GM19463 (cell line): ENCODE results near the gene KRT13.

Experiments used
- ATAC-seq: cut with Tn5 transposase; IDR thresholded peaks from one replicate; pipeline ENCODE4 v1.9.1; 2021; ENCODE audit warnings: mild to moderate bottlenecking, moderate library complexity; ENCODE audit not compliant: unreplicated experiment

KRT13 gene

DNA sequence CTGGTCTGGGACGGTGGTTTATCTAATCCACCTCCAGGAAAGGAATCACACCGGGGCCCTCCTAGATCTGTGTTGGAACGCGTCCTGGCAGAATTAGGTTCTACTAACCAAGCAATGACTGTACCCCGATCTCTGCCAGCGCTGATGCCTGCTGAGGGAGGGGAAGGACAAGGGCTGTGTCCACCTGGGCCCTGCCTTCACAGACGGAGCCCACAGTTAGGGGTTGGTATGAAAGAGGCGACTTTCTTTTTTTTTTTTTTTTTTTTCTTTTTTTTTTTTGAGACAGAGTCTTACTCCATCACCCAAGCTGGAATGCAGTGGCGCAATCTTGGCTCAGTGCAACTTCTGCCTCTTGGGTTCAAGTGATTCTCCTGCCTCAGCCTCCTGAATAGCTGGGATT is 32.6 kb upstream of the KRT13 start:
- ATAC-seq: no peak

DNA sequence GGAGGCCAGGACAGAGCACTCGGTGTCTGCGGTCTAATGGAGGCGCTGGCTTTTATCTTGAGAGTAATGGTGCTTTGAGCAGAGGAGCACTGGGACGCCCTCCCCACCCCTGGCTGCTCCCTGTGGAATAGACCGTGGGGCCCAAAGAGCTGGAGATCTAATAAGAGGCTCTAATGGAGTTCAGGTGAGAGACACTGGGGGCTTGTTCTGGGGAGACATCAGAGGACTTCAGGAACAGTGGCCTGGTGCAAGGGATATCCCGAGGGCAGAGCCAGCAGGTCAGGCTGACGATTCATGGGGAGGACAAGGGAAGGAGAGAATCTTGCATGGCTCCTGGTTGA is 32.2 kb upstream of the KRT13 start:
- ATAC-seq: no peak

DNA sequence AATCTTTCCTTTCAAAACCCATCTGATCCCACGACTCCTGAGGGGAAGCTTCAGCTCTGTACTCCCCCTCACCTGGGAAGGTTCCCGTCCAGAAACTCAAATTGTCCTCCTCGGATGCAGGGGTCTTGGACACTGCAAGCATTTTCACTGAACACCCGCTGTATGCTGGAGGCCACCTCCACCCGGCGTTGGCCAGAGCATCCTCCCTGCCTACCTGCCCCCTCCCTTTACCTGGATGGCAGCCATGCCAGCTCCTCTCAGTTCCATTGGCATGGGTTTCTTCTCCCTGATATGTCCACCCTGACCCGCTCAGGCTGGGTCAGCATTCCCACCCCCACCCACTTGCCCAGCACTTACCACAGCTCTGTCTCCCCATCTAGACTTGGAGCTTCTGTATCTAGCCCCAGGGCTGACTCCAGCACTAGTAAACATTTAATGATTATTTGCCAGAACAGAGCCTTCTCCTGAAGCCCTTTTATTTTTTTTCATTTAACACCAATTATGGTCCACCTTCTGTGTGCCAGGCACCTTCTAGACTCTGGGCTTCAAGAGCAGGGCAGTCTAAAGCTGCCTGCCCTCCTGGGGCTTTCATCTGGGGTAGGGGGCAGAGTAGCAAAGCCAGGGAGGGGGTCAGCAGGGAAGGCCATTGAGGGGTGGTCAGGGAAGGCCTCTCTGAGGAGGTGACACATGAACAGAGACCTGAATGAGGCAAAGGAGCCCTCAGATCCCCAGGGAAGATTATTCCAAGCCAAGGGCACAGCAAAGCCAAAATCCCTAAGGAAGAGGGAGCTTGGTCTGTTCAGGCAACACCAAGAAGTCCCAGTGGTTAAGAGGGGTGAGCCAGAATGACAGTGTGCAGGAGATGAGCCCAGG is 31.6 kb upstream of the KRT13 start:
- ATAC-seq: no peak

DNA sequence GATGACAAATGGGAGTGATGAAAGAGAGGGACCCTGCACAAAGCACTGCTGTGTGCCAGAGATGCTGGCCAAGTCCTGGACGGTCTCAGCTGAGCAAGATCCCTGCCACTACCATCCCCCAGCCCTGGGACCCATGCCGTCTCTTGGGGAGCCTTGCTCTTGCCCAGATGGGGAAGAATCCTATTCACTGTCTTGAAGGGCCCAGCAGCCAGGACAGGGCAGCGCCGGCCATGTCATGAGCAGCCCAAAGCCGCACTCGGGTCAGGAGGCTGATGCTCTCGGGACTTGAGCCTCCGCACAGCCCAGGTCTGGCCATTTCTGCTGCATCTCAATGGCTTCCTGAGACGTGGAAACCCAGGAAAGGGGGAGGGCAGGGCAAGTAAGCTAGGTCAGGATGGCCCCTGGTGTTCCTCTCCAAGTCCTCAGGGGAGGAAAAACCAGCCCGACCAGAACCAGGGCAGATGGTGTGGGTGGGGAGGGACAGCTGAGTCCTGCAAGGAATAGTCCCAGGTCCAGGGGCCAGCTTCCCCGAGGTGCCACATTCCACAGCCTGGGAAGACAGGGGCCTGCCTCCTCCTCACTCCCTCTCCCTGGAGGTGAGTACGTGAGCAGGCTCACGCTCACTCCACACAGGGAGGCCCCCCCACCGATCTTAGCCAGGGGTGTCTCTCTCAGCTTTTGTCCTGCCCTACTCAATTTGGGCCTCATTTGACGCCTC is 30.5 kb upstream of the KRT13 start:
- no peak for ATAC-seq

DNA sequence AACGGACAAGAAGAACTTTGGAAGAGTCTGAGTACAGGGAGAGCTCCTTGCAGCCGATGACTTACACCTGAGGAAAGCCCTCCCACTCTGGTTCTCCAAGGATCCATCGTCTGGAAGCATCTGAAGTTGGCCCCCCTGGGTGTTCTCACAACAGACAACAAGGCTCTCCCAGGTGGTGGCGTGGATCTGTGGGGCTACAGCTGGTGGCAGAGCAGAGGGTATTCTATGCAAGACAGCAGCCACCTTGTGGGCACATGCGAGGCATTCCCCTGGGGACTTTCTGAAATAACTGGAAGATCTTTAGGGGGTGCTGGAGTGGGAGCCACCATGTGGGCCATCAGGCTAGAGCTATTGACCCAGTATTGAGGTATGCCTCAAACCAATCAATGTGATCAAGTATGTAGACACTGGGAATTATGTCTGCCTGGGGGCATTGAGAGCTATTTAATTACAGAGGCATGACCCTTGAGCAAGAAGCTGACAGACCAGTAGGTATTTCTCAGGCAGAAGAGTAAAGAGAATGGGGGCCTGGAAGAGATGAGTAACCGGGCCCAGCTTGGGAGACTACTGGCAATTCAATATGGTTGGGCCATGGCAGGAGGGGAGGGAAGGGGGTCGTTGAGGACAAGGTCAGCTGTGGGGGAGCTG is 29.6 kb upstream of the KRT13 start:
- no peak for ATAC-seq

DNA sequence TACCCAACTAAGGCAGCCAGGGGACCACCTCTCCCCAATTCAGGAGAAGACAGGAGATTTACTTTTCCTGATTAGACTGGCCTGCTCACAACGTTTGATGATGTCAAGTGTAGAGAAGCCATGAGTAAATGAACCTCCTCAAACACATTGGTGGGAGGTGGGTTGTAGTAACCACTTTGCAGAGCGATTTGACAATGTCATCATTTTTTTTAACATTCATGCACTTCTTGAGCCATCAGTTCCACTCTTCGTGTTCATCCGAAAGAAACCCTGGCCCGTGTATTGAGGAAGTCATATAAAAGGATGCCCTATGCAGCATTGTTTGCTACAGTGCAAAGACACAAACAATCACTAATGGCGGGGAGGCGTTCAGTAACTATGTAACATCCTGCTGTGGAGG is 28.2 kb upstream of the KRT13 start:
- no peak for ATAC-seq

DNA sequence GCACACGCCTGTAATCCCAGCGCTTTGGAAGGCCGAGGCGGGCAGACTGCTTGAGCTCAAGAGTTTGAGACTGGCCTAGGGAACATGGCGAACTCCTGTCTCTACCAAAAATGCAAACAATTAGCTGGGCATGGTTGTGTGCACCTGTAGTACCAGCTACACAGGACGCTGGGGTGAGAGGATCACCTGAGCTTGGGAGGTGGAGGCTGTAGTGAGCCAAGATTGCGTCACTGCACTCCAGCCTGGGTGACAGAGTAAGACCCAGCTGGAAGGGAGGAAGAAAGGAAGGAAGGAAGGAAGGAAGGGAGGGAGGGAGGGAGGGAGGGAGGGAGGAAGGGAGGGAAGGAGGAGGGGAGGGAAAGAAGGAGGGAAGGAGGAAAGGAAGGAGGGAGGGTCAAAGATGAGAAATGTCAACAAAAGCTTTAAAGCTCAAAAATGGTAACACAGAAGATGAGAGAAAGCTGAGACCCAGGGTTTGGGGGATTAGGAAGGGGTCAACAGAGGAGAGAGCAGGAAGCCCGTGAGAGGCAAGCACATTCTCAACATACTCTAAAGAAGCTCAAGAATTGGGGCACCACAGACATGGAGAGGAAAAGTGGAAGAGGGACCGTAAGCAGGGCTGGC is 27.6 kb upstream of the KRT13 start:
- ATAC-seq: no peak

DNA sequence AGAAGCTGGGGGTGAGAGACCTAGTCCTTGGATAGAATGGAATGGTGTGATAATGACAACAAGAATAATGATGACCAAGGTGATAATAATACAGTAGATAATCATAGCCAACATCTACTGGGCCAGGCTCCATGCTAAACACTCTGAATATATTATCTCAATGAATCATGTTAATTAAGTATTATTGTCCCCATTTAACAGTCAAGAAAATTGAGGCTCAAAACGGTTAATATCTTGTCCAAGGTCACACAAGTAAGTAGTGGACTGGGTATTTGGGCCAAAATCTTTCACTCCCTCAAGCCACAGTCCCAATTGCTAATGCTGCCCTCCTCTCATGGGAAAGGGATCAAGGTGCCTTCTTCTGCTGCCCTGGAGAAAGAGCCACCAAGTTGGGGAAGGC is 26.6 kb upstream of the KRT13 start:
- no peak for ATAC-seq

DNA sequence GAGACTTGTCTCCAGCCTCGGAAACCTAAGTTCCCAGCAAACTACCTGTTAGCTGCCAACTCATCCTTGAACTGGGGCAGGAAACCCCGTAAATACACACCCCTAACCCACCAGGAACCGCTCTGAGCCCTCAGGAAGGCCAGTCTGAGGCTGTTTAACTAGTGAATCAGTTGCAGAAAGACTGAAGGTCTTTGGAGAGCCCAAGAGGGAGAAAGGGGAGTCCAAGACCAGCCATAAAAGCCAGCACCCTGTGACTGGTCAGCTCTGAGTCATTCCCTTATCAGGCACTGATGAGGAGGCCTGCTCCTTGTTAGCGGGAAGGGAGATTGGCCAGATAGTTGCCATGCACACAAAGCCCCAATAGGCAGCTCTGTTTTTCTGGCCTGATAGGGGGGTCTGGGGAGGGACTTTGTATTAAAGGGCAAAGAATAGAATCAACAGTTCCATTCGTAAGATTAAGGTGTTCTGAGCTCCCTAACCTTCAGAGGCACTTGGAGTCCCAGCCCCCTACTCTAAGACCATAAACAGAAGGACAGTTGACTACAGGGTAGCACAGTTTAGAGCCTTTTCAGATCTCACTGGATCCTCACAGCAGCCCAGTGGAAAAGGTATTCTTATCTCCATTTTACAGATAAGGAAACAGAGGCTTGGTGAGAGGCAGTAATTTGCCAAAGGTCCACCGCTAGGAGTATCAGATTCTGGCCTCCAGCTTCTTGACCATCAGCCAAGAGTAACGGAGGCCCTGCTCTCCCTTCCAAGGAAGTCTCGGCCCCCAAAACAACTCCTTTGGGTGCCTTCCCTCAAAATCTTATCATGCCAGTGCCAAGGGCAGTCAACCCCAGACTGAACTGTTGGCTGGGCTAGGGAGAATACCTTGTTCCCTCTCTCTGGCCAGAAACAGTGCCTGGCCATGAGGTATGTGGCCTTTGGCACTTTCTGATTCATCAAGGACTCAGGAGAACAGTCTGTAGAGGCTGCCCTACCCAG is 24.9 kb upstream of the KRT13 start:
- no peak for ATAC-seq

DNA sequence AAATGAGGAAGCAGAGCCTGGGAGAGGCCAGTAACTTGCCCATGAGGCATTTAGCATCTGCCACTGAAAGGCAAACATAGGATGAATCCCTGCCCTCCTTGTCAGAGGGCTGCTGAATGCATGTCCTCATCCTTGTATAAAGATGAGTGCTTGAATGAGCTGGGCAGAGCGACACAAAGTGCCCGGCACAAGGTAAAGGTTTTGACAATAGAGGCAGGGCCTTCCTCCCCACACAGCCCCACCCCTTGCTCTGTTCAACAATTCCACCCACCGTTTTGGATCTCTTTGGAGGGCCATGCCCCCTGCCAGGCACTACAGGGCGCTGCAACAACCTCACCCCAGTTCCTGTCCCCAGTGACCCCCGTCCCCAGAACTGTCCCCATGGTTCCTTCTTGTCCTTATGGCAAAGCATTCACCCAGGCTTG is 24.1 kb upstream of the KRT13 start:
- ATAC-seq: no peak

DNA sequence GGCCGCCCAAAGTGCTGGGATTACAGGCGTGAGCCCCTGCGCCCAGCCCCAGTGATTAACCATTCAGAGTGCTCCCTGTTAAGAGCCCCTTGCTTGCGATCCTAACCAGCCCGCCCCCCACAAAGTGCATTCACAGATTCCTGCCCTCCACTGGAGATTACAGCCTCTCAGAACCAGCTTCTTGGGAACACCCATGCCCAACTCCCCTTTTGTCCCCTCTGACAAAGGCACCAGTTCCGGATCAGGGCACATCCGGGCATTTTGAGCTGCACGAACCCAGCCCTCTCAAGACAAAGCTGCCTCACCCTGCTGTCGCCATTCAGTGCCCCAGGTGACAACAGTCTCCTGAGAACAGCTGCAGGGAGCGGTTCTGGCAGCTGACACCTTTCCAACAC is 23.5 kb upstream of the KRT13 start:
- no peak for ATAC-seq

DNA sequence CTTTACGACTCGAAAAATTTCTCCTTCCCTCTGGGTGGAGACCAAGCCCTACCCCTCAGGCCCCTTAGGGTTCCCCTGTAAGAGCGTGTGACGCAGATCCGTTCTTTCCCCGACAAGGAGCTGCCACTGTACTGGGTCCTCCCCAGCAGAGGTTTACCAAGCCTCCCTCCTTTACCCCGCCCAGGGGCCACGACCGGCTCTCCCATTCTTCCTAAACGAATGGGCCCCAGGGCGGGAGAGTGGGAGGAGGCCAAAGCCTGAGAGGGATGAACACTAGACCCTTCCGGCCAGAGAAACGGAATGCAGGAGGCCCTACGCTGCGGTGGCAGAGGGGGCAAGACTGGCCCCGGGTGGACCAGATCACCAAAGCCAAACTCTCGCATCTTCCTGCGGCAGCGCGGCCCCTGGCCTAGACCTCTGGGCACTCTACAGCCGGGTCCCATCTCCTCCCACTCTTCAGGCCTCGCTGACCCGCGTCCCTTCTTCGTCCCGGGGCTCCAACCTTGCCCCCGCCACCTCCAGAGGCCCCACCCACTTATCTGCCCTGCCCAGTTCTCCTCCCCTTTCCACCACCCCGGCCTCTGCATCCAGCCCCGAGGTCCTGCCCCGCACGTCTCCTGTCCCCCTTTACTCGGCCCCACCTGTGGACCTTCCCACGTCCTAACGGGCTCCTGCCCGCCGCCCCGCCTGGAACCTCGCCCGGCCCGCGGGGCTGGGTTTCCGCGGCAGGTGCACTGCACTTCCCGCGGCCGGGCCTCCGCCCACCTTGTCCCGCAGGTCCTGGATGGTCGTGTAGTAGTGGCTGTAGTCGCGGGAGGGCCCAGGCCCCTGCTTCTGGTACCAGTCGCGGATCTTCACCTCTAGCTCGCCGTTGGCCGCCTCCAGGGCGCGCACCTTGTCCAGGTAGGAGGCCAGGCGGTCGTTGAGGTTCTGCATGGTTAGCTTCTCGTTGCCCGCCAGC is 21.9 kb upstream of the KRT13 start:
- no peak for ATAC-seq

DNA sequence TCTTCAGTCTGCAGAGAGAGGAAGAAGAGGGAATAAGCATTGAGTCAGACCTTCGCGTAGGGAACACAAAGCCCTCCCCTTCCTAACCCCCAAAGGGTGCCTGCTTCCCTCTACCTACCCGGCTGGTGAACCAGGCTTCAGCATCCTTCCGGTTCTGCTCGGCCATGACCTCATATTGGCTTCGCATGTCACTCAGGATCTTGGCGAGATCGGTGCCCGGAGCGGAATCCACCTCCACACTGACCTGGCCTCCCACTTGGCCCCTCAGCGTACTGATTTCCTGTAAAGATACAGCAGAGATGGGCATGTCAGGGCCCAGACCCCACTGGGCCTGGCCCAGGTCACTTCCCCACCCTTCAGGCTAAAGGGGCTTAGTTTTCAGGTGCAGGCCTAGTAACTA is 18.8 kb upstream of the KRT13 start:
- ATAC-seq: no peak

DNA sequence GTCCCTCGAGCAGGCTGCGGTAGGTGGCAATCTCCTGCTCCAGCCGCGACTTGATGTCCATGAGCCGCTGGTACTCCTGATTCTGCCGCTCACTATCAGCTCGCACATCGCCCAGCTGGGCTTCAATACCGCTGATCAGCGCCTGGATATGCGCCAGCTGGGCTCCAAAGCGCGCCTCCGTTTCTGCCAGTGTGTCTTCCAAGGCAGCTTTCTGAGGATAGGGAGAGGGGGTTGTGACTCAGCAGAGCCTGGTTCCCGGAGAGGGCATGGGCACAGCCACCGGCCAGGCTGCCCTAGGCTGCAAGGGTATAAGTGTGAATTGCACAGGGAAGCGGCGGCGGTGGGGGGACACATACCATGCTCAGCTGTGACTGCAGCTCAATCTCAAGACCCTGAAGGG is 18.4 kb upstream of the KRT13 start:
- no peak for ATAC-seq

DNA sequence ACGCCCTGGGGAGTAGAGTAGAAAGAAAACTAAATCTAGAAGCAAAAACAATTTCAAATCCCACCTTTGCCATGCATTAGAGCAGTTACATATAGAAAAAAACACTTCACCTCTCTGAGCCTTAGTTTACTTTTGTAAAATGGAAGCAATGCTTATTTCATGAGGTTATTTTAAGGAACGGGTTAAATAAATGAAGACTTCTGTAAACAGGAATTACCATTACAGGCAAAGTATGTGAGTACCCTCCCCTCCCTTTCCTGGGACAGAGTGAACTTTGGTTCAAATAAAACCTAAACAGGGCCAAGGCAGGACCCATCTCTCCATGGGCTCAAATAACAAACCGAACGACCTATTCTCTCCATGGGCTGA is 17.8 kb upstream of the KRT13 start:
- no peak for ATAC-seq

DNA sequence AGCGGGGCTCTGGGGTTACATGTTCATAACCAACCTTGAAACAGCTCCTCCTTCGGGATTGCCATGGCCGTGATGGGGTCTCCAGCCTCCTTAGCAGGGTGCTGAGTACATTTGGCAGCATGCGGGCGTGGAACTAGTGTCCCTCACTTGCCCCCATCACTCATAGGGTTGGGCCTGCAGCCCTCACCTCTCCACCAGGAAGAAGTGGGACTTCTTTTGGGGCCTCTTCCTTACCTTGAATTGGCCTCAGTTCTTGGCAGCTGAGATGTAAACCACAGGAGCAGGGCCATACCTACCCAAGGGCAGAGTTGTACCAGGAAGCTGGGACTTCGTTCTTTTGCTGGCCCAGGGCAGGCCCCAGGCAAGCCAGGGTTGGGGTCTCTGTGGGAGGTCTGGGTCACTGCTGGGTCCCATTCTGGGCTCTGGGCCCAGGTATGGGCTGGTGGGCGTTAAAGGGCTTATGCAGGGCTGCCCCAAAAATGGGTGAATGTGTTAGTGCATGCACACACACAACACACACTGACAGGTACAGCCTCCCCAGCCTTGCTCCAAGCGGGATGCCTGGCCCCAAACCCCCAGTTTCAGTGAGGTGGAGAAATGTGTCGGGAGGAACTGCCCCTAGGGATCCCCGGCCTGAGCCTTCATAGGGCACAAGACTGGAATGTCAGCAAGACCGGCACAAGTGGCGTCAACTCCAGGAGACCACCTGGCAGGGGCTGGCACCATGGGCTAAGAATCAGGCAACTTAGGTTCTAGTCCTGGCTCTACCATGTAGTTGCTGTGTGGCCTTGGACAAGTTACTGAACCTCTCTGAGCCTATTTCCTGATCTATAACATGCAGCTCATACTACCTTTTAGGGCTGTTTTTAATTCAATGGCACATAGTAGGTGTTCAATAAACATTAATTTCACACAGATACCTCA is 17.2 kb upstream of the KRT13 start:
- no peak for ATAC-seq

DNA sequence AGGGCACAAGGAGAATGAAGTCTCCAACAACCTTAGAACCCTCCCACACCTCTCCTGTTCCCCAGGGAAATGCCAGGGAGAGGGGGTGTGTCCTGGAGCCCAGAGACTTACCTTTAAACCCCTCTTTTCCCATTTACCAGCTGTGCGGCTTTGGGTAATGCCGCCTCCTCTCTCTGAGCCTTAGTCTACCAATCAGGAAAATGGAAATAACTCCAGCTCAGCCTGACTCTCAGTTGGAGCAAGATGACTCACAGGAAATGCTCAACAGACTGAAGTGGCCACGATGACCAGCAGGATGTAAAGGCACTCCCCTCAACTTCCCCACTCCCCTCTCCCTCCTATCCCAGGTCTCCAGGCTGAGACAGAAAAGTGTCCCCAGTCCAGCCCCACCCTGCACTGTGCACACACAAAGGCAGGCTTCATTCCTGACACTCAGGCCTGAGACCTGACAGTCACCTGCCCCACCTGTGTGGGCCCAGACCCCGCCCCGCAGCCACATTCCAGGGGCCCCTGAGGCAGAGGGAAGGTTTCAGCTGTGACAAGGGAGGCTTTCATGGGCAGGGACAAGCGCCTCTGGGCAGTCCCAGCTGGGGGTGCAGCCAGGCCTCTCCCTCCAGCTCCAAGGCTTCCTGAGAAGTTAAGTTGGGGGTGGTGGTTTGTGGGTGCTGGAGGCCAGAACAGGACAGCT is 16.3 kb upstream of the KRT13 start:
- no peak for ATAC-seq
